ENCODE results near the gene DOCK11. TPM values are rescaled to one million over a fixed set of nuclear protein-coding genes. Genes with fewer than 3 reads are reported as not detected.

DOCK11 gene
- total and polyA plus RNA-seq, 2 donors (not counting 3 experiments of a cell fraction or from before 2014, with no cell fraction given): 0.37 to 0.86 TPM

- no peaks in the 10 kb centered on the region for H3K9me1 ChIP-seq (replicated peaks; ENCODE audit: control insufficient read depth, extremely low read depth, insufficient read depth, low read length)
- no peaks in the 10 kb centered on the region for H3K79me2 ChIP-seq (ENCODE audit: control insufficient read depth, insufficient read depth, low read length)
- CTCF ChIA-PET: no interaction called here
- H3K27ac ChIP-seq (ENCODE audit: insufficient read depth, low read depth, low read length): no peak overlapping the region
- TF ChIP-seq EZH2 (IDR thresholded peaks at IDR 0.05; ENCODE audit: borderline replicate concordance, low read depth, low read length, severe bottlenecking) (no peak), POLR2AphosphoS5 (IDR thresholded peaks at IDR 0.05; ENCODE audit: insufficient read depth, low read depth, low read length) (no peak), MYC (IDR thresholded peaks at IDR 0.05; ENCODE audit: low read depth, low read length) (no peak), JUN (IDR thresholded peaks at IDR 0.05; ENCODE audit: borderline replicate concordance, insufficient read depth, insufficient read length, low read depth) (no peak), POLR2A (IDR thresholded peaks at IDR 0.05; ENCODE audit: low read depth, low read length) (no peak)
- no peaks in the 10 kb centered on the region for H3K36me3 ChIP-seq (ENCODE audit: control insufficient read depth in 2 of 2, extremely low read depth in 1 of 2, insufficient read depth in 2 of 2, low read length in 2 of 2)
- H4K20me1 ChIP-seq (replicated peaks; ENCODE audit: control insufficient read depth, extremely low read depth, insufficient read depth, low read length): no peaks in the 10 kb centered on the region
- POLR2A ChIA-PET: no interaction called here
- H3K4me2 ChIP-seq (ENCODE audit: insufficient read depth, low read length): no peak overlapping the region
- dilution Hi-C loops (cut with MboI; ENCODE audit: extremely low pct_ligation_motif_present, low sequenced_read_pairs) (no loop called here), intact Hi-C loops (cut with micrococcal nuclease) (no loop called here)
- H3K27me3 ChIP-seq (ENCODE audit: control insufficient read depth in 2 of 2, insufficient read depth in 2 of 2, low read length in 2 of 2): no peaks in the 10 kb centered on the region
- no peaks in the 10 kb centered on the region for H3K4me1 ChIP-seq (ENCODE audit: control insufficient read depth, extremely low read depth, insufficient read depth, low read length)
- FAIRE-seq (no peak), DNase-seq (ENCODE audit: low read depth, low spot score) (no peak)
- no peak overlapping the region for H2AFZ ChIP-seq (ENCODE audit: low read depth, low read length)
- BruUV-seq (replicated peaks): no TSS peak
- H3K4me3 ChIP-seq (replicated peaks in 1 of 3; ENCODE audit: insufficient read depth in 1 of 3, low read depth in 1 of 3, low read length in 3 of 3): no peak overlapping the region
- no peak overlapping the region for H3K9ac ChIP-seq (replicated peaks; ENCODE audit: extremely low read depth, insufficient read depth, low read length)
- H3K9me3 ChIP-seq (replicated peaks; ENCODE audit: control insufficient read depth, insufficient read depth, low read length): no peaks in the 10 kb centered on the region
These were observed 13.0 kb downstream of the DOCK11 start for GRCh38 chrX:118508635-118509034.

DNA sequence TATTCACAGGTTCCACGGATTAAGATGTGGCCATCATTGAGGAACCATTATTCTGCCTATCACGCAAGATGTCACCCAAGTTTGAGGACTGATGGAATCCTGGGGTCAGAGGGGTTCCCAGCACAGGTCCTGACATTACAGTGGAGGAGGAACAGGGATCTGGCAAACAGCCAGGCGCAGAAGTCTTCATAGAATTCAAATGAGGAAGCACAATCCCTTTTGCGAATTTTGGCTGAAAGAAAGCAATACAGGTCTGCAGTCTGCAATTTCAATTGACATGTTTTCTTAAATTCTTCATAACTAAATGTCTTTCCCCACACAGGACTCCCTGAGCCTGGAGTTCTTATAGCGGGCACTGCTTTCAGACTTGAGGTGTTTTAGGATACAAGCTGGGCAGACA lies 14.5 kb downstream of the DOCK11 start:
- intact Hi-C loops (cut with micrococcal nuclease): no loop called here
- H3K9ac ChIP-seq (replicated peaks; ENCODE audit: extremely low read depth, insufficient read depth, low read length): no peak overlapping the region
- DNase-seq (ENCODE audit: low read depth, low spot score): no peak
- no peak overlapping the region for H3K4me2 ChIP-seq (ENCODE audit: insufficient read depth, low read length)
- H3K27ac ChIP-seq (ENCODE audit: insufficient read depth, low read depth, low read length): no peak overlapping the region
- H3K4me1 ChIP-seq (ENCODE audit: control insufficient read depth, extremely low read depth, insufficient read depth, low read length): no peaks in the 10 kb centered on the region
- no peak overlapping the region for H3K4me3 ChIP-seq (replicated peaks in 1 of 3; ENCODE audit: insufficient read depth in 1 of 3, low read depth in 1 of 3, low read length in 3 of 3)
- no peaks in the 10 kb centered on the region for H3K79me2 ChIP-seq (ENCODE audit: control insufficient read depth, insufficient read depth, low read length)
- no peak overlapping the region for H2AFZ ChIP-seq (ENCODE audit: low read depth, low read length)
- H3K9me1 ChIP-seq (replicated peaks; ENCODE audit: control insufficient read depth, extremely low read depth, insufficient read depth, low read length): no peaks in the 10 kb centered on the region
- no peak for TF ChIP-seq MYC (IDR thresholded peaks at IDR 0.05; ENCODE audit: low read depth, low read length)
- TF ChIP-seq FOS (IDR thresholded peaks at IDR 0.05; ENCODE audit: borderline replicate concordance, insufficient read depth, low read length): no peak
- no peak for TF ChIP-seq GATA2 (IDR thresholded peaks at IDR 0.05; ENCODE audit: insufficient read depth, insufficient read length, low read depth, low read length)
- TF ChIP-seq POLR2A (IDR thresholded peaks at IDR 0.05; ENCODE audit: low read depth, low read length): no peak
- TF ChIP-seq EZH2 (IDR thresholded peaks at IDR 0.05; ENCODE audit: borderline replicate concordance, low read depth, low read length, severe bottlenecking): no peak
- H4K20me1 ChIP-seq (replicated peaks; ENCODE audit: control insufficient read depth, extremely low read depth, insufficient read depth, low read length): no peaks in the 10 kb centered on the region
- dilution Hi-C loops (cut with MboI; ENCODE audit: extremely low pct_ligation_motif_present, low sequenced_read_pairs): no loop called here
- POLR2A ChIA-PET: no interaction called here
- no TSS peak for BruUV-seq (replicated peaks)
- no peak for FAIRE-seq
- no peaks in the 10 kb centered on the region for H3K9me3 ChIP-seq (replicated peaks; ENCODE audit: control insufficient read depth, insufficient read depth, low read length)
- CTCF ChIA-PET: no interaction called here
- no peaks in the 10 kb centered on the region for H3K36me3 ChIP-seq (ENCODE audit: control insufficient read depth in 2 of 2, extremely low read depth in 1 of 2, insufficient read depth in 2 of 2, low read length in 2 of 2)
- no peaks in the 10 kb centered on the region for H3K27me3 ChIP-seq (ENCODE audit: control insufficient read depth in 2 of 2, insufficient read depth in 2 of 2, low read length in 2 of 2)
